HG03565 (cell line): Measurements from ENCODE around the gene COLQ.
"Not testable (repeated sequence)": the region's sequence is repeated elsewhere in the genome, so short reads cannot be mapped to it uniquely, and the experiment has no call there.

Experiments used
- ATAC-seq: cut with Tn5 transposase; IDR thresholded peaks from one replicate; pipeline ENCODE4 v1.9.1; 2021; ENCODE audit warnings: mild to moderate bottlenecking, moderate library complexity; ENCODE audit not compliant: unreplicated experiment

The COLQ gene

DNA sequence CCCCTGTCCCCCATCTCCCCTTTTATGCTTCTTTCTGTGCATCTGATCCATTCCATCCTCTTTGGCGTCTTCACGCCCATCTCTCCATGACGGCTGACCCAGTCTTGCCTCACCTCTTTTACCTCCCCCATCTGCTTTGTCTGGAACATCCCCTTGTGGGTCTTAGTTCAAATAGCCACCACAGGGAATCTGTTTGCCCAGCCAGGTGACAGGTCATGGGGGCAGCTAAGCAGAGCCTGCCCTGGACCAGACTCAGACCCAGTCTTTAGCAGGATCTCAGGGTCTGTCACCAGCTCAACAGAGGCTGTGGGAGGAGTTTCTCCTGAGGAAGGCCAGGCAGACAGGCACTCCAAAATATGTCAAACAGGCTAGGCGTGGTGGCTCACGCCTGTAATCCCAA, 28.1 kb downstream of the COLQ start:
- ATAC-seq, result no peak

DNA sequence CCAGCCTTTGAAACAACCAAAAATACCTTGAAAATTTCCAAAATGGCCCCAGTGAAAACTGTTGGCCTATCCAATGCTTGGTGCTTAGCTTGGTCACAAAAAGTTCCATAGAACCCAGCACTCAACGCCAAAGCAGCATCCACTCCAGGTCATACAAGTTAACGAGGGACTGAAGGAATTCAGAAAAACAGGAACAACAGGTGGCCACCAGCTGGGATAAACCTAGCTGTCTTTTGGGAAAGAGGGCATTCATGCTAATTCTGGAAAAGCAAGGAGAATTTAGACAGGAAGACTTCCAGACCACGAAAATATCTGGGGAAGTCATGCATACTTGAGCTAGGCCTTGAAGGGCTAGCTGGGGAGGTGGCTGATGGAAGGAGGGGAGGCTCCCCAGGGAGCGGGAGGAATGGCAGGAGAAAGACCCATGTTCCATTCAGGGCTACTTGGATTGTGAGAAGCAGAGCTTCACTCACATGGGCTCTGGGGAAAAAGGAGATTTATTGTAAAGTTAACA, 28.6 kb downstream of the COLQ start:
- ATAC-seq, result no peak

GRCh38 chr3:15491143-15491542, 30.4 kb downstream of the COLQ start:
- no peak for ATAC-seq

- ATAC-seq, result no peak
Observed at GRCh38 chr3:15490158-15490557, 31.3 kb downstream of the COLQ start.

DNA sequence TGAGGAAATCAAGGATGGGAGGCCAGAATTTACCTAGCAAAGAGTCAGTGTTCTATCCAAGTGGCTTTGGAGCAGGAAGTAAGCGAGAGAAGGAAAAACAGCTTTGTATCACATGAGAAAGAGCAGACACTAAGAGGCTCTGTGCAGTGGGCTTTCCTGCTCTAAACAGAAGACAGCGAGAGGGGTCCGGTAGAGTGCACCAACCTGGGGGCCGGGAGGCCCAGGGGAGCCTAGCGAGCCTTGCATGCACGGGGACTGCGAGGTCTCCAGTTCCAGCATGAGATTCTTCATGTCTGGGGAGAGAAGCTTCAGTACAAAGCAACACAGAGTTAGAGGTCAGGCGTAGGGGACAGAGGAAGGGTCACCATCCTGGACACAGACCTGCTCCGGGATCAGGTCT, 33.5 kb downstream of the COLQ start:
- no peak for ATAC-seq

- no peak for ATAC-seq
Observed at GRCh38 chr3:15486979-15487378, 34.5 kb downstream of the COLQ start.

DNA sequence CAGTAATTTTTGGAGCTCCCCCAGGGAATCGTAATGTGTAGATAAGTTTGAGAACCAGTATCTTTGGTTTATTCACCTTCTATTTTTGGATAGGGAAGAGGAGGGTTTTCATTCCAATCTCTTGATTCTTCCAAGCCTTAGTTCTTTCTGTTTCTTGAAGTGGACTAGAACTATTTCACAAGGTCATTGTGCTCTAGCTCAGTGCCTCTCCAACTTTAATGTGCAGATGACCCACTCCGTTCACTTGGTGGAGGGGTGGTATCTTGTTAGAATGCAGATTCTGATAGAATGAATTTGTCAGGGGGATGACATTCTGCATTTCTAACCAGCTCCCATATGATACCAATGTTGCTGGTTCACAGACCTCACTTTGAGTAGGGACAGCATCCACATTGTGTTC, 35.5 kb downstream of the COLQ start:
- no peak for ATAC-seq

DNA sequence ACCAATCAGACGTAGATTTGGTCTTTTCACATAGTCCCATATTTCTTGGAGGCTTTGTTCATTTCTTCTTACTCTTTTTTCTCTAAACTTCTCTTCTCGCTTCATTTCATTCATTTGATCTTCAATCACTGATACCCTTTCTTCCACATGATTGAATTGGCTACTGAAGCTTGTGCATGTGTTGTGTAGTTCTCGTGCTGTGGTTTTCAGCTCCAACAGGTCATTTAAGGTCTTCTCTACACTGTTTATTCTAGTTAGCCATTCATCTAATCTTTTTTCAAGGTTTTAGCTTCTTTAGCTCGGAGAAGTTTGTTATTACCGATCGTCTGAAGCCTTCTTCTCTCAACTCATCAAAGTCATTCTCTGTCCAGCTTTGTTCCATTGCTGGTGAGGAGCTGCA, 37.0 kb downstream of the COLQ start:
- ATAC-seq, result not testable (repeated sequence)

GRCh38 chr3:15479400-15480224, 41.9 kb downstream of the COLQ start:
- no peak for ATAC-seq

- ATAC-seq, result no peak
Observed at GRCh38 chr3:15478640-15478979, 42.9 kb downstream of the COLQ start.

GRCh38 chr3:15477951-15478639, 43.4 kb downstream of the COLQ start:
- no peak for ATAC-seq

DNA sequence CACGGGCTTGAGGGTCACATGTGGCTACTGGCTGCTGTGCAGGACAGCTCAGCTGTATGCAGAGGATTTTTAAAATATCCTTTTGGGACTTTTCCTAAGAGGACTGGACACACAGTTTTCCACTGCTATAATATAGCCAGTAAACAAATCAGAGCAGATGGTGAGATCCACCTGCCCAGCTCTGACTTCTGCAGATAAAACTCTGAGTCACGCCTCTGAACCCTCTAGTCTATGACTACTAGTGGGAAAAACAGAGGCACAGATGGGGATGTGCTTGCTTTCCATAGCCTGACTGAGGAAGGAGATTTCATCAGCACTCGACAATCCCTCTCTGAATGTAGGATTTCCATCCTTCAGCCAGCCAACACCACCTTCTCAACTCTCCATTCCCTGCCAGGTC, 45.1 kb downstream of the COLQ start:
- no peak for ATAC-seq

GRCh38 chr3:15475161-15475560, 46.3 kb downstream of the COLQ start:
- ATAC-seq, result no peak

DNA sequence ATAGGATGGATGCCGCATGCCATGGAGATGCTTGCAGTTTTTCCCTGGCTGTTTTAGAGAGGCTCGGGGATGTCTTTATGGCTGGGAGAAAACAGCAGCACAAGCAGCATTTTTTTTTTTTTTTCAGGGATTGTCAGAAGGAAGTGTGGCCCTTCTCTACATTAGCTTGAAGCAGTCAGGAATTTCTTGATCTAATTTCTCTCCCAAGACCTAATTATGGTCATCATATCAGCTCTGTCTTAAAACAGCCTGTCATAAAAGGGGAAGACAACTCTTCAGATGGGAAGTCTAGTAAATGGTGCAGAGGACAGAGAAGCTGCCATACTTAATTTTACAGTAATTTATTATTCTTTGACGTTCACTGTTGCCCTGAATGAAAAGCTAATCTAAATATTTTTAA, 49.6 kb downstream of the COLQ start:
- no peak for ATAC-seq

DNA sequence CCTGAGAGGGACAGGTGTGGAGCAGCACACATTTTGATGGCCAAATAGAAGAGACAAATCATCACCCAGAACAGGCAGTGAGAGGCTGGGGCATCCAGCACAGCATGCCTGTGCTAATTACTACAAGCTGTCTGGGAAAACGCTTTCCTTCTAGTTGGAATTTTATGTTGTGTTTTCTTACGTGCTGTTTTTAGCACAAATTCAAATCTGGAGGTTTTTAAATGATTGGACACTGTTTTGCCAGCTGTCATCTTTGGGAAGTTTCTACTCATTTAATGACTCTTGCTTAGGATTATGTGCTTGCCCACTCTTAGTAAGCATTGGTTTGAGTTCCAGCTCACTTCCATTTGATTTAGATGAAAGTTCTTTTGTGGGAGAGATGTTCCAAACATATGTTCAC, 50.7 kb downstream of the COLQ start:
- no peak for ATAC-seq

DNA sequence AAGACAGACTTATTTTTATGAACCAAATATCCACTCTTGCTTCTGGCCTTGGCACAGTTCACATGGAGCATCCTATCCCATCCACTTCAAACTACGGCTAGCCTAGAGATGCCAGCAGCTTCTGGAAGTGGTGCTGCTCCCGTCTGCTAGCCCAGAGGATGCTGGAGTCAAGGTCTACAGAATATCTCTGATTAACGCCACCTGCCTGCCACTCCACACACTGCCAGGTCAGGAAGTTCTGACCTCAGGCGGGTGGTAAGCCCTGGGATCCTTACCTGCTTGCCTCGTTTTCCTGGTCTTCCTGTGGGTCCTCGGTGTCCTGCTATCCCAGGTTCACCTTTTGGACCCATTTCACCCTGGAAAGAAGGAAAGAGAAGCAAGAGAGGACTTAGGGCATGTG, 51.2 kb downstream of the COLQ start:
- no peak for ATAC-seq

GRCh38 chr3:15467227-15468181, 54.0 kb downstream of the COLQ start:
- ATAC-seq, result no peak

GRCh38 chr3:15465876-15466585, 55.5 kb downstream of the COLQ start:
- no peak for ATAC-seq

DNA sequence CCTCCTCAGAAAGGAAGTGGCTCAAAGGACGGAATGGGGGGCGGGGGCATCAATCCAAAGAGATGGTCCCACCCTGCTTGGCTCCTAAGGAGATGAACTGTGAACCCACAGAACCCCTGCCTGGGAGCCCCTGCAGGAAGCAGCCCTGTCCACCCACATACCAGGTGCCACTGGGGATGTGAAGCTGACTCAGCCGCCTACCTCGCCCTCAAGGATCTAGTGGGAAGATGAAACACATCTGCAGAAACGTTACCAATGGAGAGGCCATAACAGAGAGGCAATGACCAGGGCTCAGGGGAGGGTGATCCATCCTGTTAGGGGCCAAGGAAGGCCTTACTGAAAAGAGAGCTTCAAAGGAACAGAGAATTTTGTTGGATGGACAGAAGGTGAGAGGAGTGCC, 59.1 kb downstream of the COLQ start:
- ATAC-seq, result no peak

GRCh38 chr3:15460891-15461531, 60.5 kb downstream of the COLQ start:
- no peak for ATAC-seq
